Activated CD4-positive, CD25-positive, alpha-beta regulatory T cell treated with anti-CD3 and anti-CD28 coated beads, Interleukin-2, amount 50 U/mL, for 16 hours (primary cell): Measurements from ENCODE around the gene MUC4.

Source experiments
- DNase-seq: peaks from one replicate; pipeline ENCODE4 v3.0.0-alpha.2; 2020; ENCODE audit warnings: low read depth, low spot score

Gene MUC4

DNA sequence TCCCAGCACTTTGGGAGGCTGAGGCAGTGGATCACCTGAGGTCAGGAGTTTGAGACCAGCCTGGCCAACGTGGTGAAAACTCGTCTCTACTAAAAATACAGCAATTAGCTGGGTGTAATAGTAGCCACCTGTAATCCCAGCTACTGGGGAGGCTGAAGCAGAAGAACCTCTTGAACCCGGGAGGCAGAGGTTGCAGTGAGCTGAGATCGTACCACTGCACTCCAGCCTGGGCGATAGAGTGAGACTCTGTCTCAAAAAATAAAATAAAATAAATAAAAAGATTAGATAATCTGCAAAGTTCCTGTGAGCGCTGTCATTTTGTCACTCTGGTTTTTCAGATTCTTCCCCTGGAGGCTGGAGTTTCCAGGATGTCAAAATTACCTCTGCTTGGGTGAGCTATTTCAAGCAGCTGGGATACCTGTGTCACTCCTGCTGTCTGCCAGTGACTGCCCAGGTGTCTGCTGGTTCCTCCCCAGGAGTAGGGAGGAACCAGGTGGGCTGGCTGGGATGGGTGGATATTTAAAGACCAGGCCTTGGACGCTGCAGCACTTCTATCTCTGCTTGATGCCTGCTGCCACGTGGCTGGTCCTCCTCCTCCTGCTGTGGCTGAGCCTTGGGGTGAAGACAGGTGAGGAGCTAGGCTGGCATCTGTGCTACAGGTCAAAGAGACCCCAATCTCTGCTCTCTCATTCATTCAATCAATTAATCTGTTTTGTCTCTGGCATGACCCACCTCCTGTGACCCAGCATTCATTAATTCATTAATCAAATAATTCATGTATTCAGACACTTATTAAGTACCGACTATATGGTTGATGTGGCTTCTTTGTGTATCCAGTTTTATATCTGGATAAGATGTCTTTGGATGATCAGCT lies 110.5 kb downstream of the MUC4 start:
- DNase-seq: no peak

DNA sequence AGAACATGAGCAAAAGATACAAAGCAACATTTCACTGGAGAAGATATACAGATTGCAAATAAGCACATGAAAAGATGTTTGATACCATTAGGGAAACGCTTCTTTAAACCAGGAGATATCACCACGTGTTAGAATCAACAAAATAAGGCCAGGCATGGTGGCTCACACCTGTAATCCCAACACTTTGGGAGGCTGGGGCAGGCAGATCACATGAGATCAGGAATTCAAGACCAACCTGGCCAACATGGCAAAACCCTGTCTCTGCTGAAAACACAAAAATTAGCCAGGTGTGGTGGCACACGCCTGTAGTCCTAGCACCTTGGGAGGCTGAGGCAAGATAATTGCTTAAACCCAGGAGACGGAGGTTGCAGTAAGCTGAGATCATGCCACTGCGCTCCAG lies 111.4 kb downstream of the MUC4 start:
- no peak for DNase-seq

DNA sequence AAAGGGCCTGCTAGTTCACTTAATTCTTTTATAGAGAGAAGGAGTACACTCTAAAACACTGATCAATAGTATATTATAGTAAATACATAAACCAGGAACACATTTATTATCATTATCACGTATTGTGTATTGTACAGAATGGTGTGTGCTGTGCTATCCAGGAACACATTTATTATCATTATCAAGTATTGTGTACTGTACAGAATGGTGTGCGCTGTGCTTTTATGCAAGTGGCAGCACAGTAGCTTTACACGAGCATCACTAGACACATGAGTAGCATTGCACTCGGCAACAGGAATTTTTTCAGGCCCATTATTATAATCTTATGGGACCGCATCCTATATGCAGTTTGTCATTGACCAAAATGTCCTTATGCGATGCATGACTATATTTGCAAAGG lies 111.9 kb downstream of the MUC4 start:
- no peak for DNase-seq

DNA sequence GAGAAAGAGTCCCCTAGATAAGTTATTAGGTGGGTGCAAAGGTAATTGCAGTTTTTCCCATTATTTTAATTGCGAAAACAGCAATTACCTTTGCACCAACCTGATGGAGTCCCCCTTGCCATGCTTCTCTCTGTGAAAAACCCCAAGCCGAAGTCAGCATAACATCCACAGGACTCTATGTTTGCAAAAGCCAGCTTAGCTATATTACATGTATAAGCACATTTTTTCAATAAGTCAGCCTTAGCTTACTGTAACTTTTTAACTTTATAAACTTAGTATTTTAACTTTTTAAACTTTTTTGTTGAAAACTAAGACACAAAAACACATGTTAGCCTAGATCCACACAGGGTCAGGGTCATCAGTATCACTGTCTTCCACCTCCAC lies 112.3 kb downstream of the MUC4 start:
- no peak for DNase-seq

DNA sequence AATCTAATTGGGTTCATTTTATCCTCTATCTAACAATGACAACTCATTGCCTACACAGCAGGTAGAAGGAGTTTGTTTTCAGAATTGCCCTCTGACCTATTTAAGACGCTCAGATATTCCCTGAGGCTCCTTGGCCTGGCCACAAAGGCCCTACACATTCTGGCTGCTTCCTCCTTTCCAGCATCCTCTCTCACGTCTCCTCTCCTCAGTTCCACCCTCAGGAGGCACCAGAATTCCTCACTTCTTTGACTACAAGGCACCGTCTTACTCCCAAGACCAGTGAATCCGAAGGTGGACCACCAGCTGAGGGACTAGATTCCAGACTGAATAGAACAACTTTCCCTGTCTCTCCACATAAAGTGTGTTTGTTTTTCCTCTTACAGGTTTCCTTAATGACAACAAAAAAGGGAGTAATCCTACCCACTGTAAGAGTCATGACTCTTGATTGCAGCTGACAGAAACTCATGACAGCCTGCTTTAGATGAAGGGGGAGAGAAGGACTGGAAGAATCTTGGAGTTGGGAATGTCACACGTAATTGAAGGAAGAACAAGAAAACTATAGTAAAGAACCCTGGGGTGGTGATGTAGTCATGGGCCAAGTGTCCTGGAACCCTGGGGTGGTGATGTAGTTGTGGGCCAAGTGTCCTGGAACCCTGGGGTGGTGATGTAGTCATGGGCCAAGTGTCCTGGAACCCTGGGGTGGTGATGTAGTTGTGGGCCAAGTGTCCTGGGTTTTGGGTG lies 112.9 kb downstream of the MUC4 start:
- no peak for DNase-seq

DNA sequence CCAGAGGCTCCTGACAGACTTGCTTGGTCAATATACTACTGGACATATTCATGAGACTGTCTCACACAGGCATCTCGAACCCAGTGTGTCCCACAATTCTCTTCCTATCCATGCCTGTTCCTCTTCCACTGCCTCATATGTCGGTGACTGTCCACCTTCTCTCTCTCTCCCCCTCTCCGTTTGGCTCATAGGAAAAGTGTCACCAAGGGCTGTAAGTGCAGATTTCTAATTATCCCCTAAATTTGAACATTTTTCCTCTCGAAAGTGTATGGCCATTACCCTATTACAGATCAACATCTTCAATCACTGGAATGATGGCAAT lies 113.4 kb downstream of the MUC4 start:
- DNase-seq: no peak

DNA sequence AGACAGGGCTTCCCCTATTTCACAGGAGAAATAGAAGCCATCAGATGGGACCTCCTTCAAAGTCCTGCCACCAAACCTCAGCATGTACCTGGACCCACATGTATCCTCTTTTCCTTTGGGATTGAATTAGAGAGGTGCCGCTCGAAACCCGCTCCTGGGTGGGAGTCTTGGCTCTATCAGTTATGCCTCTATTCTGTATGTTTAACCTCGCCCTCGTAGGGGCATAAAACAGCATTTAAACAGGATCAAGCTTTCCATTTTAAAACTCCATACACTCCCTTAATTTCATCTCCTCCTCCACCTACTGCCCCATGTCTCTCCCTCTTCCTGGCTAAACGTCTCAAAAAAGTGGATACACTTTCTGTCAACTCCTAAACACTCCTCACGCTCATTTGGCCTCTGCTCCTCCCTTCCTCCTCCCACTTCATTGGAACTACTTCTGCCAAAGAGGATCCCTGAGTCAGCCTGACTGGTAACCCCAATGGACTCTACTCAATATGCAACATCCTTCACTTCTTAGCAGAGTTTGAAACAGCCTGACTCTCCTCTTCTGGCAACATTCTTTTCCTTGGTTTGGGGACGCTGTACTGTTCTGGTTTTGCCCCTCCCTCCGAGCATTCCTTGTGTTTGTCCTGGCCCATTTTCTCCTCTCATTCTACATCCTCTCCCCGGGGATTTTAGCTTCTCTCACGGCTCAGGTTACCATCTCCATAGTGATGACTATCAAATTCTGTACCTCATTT lies 114.0 kb downstream of the MUC4 start:
- no peak for DNase-seq
